GM11168 (cell line): ENCODE results near the gene EPB41L4B.
"Not testable (repeated sequence)": the region's sequence is repeated elsewhere in the genome, so short reads cannot be mapped to it uniquely, and the experiment has no call there.

ENCODE experiments used
- in situ Hi-C: fragments of 300-500 bp; cut with MboI; formaldehyde crosslinking; loops from one replicate; pipeline ENCODE4 v1.12.0; 2022; ENCODE audit warnings: low sequenced_read_pairs; ENCODE audit not compliant: unreplicated experiment

EPB41L4B gene

DNA sequence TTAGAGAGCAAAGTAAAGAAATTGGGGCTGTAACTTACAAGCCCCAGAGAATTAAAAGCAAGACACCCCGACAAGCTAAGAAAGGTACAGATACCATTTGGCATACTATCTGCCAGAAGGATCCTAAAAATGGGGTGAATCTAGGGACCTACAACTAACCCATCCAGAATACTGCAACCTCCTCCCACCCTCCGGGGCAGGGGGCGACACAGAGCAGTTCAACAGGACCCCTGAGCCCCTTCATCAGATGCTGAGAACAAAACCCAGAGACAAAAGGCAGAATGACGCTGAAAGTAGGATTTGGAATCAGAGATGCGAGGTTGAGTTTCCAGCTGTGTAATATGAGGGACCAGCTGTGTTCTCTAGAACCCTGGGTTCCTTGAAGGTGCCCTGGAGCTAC is 71.2 kb downstream of the EPB41L4B start:
- in situ Hi-C loops, result loop anchor here (10.0 kb wide), 1 partner anchor 155 kb away; no protein-coding TSS in a partner anchor

DNA sequence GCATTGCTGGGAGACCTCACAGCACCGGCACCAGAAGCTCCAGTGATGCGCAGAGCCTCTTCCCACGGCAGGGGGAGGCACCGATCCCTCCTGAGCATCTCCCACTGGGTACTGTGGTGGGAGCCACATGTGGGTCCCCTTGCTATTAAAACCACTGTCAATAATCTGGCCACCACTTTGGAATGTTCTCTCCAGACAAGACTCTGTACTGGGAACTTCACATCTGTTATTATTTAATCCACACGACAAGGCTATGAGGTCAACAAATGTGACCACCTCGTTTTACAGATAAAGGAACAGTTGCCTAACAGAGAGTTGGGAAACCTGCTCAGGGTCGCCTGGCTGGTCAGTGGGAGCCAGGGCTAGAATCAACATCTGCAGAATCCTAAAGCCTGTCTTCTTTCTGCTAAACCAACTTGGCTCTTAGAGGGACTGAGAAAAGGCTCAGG is 72.7 kb downstream of the EPB41L4B start:
- in situ Hi-C loops, result loop anchor here (10.0 kb wide), 1 partner anchor 157 kb away; no protein-coding TSS in a partner anchor

- in situ Hi-C loops, result loop anchor here (10.0 kb wide), 1 partner anchor 158 kb away; no protein-coding TSS in a partner anchor
Measured at GRCh38 chr9:109247228-109247627, 73.6 kb downstream of the EPB41L4B start.

DNA sequence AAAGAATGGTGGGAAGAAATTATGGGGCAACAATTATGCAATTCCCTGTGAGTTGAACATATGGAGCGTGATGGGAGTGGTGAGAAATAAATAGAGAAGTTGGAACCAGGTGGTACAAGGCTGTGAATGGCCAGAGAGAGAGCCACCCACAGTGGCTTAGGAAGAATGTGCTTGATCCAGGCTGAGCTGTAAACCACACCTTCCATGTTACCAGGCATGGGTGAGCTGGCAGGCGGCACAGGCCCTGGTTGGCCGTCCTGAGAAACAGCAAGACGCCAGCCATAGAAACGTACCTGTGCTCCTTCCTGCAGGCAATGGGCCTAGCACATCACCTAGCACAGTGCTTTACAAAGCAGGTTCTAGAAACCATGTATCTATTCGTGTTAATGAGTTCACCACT is 74.3 kb downstream of the EPB41L4B start:
- in situ Hi-C loops, result loop anchor here (10.0 kb wide), 1 partner anchor 158 kb away; no protein-coding TSS in a partner anchor

DNA sequence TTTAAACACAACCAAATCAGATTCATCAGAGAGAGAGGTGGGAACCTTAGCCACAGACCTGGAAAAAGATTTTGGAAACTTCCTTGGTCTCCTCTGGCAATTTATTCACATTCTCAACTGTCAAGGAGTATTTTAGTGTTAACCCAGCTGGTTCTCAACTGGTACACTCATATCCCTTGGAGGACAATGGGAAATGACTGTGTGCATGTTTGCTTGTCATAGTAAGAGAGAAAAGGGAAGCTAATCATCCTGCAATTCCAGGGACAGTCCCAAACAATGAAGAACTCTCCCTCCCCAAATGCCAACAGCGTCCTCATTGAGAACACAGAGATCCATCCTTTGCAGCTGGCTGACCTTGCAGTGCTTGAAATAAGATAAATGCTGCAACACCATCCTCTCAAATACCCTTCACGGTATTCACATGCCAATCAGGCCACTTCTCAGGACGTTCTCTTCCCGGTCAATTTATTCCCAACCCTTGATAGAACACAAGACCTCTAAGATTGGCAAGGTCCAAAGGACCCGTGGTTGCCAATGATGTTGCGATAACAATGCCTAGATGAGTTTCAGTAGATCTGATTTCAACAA is 75.5 kb downstream of the EPB41L4B start:
- in situ Hi-C loops, result loop anchor here (10.0 kb wide), 1 partner anchor 159 kb away; no protein-coding TSS in a partner anchor

GRCh38 chr9:109244179-109245132 is 76.4 kb downstream of the EPB41L4B start:
- in situ Hi-C loops, result loop anchor here (10.0 kb wide), 1 partner anchor 160 kb away; no protein-coding TSS in a partner anchor

- in situ Hi-C loops, result loop anchor here (10.0 kb wide), 1 partner anchor 162 kb away; no protein-coding TSS in a partner anchor
Measured at GRCh38 chr9:109242741-109243140, 78.1 kb downstream of the EPB41L4B start.

DNA sequence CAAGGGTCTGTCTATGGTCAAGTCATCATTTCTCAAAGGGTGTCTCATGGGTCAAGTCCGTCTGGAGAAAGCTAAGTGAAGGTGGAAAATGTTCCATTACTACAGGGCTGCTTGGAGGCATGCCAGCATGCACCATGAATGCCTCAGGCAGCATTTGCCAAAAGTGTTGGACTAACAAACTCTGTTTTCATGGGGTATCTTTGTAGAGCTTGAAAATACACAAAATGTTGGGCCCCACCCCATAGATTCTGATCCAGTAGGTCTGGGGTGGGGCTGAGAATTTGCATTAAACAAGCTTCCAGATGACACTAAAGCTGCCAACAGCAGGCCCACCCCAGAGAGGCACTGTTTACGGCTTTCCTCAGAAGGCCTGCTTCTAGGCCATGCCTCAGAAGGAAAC is 78.8 kb downstream of the EPB41L4B start:
- in situ Hi-C loops, result loop anchor here (10.0 kb wide), 1 partner anchor 163 kb away; no protein-coding TSS in a partner anchor

GRCh38 chr9:109241207-109241606 is 79.7 kb downstream of the EPB41L4B start:
- in situ Hi-C loops, result loop anchor here (10.0 kb wide), 1 partner anchor 164 kb away; no protein-coding TSS in a partner anchor

DNA sequence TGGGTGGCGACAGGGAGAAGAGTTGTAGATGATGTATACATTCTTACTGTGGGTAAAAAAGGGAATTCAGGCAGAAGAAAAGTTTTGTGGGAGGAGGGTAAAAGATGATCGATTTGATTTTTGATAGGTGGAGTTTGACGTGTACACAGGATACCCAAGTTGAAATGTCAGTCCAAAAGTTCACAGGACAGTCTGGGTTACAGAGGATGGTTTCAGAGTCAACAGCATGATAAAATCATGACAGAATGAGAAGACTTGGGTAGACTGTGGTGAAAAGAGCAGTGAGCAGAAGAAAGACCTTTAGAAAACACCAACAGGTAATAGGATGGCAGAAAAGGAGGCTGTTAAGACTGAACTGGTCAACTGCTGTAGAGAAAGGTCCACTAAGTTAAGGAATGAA is 81.6 kb downstream of the EPB41L4B start:
- in situ Hi-C loops, result no loop called here

- in situ Hi-C loops, result no loop called here
Measured at GRCh38 chr9:109238655-109239054, 82.2 kb downstream of the EPB41L4B start.

- in situ Hi-C loops, result no loop called here
Measured at GRCh38 chr9:109238125-109238524, 82.7 kb downstream of the EPB41L4B start.

GRCh38 chr9:109232449-109233237 is 88.2 kb downstream of the EPB41L4B start:
- in situ Hi-C loops, result no loop called here

DNA sequence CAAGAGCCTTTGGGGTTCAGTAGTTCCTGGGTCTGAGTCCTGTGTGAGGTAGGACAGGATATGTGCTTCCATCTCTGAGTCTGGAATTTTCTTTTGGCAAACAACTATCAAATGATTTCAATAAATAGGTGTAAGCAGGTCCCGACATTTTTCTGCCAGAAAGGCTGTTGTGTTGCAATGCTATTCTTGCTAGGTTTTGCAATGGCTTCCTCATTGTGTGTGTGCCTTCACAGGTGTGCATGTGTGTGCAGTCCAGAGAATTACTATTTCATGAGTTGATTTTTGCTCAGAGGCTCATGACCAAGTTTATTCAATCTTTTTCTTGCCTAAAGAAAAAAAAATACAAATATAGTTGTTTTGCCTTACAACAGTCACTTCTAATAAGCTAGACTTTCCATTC is 89.3 kb downstream of the EPB41L4B start:
- in situ Hi-C loops, result no loop called here

DNA sequence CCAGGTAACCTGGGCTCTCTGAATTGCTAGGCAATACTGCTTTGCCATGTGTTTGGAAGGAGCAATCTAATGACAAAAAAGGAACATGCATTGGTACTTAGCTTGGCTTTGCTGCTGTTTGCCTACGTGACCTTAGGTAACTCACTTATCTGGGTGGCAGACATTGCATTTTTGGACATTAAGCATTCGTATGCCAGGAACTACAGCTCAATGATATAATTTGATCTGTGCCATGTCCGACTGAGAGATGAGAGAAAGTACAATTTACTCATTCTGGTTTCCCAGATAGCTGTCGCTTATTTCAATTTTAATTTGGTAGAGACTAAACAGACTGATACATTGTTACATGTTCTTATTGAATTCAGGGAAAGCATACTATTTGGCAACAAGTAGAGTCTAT is 90.6 kb downstream of the EPB41L4B start:
- in situ Hi-C loops, result no loop called here

GRCh38 chr9:109229682-109230081 is 91.2 kb downstream of the EPB41L4B start:
- in situ Hi-C loops, result no loop called here

GRCh38 chr9:109228093-109228642 is 92.7 kb downstream of the EPB41L4B start:
- in situ Hi-C loops, result no loop called here

- in situ Hi-C loops, result no loop called here
Measured at GRCh38 chr9:109225629-109226028, 95.2 kb downstream of the EPB41L4B start.

- in situ Hi-C loops, result no loop called here
Measured at GRCh38 chr9:109224751-109225150, 96.1 kb downstream of the EPB41L4B start.

GRCh38 chr9:109218242-109218641 is 102.6 kb downstream of the EPB41L4B start:
- in situ Hi-C loops, result not testable (repeated sequence)
